Kidney capillary endothelial cell (primary cell): ENCODE data around the gene KRT31.
A peak's percentile ranks its signal among the peaks of the same experiment; 100 is the strongest.
"Not testable (repeated sequence)": the region's sequence is repeated elsewhere in the genome, so short reads cannot be mapped to it uniquely, and the experiment has no call there.

Experiments used
- DNase-seq: peaks from one replicate; pipeline ENCODE4 v3.0.0-alpha.2; 2018; ENCODE audit warnings: low spot score

The KRT31 gene

DNA sequence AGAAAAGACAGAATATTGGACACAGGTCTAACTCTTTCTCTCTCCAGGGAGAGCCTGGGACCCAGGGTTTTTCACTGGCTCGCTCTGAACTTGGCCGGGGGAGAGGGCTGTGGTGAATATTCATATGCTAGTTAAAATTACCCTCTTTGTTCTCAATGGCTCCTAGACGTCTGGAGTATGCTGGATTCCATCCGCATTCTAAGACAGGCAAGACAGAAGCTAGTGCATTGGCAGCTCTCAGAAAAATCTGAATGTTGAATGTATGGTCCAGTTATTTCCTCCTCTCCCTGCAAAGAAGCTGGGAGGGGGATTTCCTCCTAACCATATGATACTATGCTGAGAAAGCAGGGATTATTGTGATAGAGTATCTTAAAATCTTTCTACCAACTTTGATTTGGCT lies 9.7 kb downstream of the KRT31 start:
- DNase-seq = no peak

DNA sequence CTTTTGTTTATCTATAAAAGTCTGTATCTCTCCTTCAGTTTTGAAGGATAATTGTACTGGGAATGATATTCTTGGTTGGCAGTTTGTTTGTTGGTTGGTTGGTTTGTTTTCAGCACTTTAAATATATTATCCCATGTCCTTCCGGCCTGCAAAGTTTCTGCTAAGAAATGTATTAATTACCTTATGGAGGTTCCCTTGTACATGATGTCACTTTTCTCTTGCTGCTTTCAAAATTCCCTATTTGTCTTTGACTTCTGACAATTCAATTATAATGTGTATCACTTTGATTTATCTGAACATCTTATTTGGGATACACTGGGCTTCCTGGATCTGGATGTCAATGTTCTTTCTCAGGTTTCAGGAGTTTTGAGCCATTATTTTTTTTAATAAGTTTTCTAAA lies 11.2 kb downstream of the KRT31 start:
- DNase-seq = no peak

DNA sequence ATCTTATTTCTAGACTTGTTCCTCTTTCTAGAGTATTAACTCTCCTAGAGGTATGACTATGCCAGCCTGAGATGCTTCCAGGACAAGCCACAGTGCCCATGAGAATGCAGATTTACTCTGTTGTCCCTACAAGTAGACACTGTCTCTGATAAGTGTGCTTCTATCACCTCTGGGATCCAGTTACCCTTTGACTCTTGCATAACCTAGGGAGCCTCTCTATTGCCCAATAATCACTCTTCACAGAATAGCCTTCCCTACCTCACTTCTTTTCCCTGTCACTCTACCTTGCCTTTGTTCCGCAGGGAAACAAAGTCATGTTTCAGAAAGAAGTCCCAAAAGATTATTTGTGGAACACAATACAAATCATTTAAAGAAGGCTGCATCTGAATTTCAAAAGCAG lies 13.7 kb downstream of the KRT31 start:
- DNase-seq = no peak

DNA sequence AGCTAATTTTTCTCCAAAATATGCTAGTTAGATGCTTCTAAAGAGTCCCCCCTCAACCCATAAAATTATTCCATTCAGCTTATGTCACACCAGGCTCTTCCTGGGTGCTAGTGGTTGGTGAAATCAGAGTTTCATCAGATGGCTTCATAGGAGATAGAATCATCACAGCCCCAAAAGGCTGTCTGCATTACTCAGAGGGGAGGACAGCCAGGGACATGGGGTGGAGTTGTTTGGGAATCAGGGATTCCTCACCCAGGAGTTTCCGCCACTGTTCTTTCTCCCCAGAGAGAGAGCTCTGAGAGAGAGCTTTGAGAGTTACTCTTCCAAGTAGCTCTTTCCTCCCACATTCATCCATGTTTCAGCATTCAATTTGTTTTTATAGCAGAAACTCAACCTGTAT lies 15.0 kb downstream of the KRT31 start:
- DNase-seq = no peak

DNA sequence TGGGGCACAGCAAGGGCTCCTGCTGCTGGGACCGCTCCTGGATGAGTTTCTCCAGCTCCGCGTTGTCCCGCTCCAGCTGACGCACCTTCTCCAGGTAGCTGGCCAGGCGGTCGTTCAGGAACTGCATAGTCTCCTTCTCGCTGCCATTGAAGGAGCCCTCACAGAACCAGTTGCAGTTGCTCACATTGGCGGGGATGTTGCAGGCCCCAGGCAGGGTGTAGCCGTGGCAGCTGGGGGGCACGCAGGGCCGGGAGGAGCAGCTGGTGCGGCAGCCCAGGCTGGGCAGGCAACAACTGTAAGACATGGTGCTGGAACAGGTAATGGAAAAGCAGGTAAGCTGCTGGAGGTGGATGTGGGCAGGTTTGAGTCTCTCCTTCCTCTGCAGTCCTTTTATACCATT lies 15.5 kb downstream of the KRT31 start, which contains the start of gene KRT34:
Gene KRT34 (minus strand): TSS at position 364 of the 400 bp plus-strand sequence. CDS start 60 bp downstream, at position 304.
- DNase-seq = not testable (repeated sequence)

DNA sequence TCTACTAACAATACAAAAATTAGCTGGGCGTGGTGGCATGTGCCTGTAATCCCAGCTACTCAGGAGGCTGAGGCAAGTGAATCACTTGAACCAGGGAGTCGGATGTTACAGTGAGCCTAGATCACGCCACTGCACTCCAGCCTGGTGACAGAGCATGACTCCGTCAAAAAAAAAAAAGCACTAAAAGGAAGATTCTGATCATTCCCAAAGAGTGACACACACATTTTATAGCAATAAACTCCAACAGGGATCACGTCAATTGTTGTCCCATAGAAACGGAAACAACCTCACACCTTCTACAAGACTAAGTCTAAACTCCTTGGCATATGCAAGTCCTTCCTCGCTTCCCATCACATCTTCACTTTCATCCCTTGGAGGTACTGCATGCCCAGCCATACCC lies 17.3 kb downstream of the KRT31 start:
- not testable (repeated sequence) for DNase-seq

DNA sequence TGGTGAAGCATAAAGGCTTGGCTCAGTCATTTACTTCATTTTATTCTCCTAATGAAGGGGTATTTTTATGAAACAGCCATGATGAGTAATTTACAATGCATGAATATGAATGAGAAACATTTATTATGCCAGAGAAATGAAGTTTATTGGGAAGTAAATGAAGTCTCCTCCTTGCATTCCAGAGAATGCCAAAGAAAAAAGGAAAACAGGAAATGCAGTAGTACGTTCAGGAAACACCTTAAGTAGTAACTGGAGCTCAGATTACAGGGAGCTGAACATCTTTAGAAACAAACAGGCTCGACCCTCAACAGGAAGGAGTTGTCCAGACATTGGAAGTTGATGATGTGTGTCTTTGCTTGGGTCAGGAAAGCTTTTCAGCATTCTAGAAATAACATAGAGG lies 19.9 kb downstream of the KRT31 start:
- peak; percentile 47 for DNase-seq

DNA sequence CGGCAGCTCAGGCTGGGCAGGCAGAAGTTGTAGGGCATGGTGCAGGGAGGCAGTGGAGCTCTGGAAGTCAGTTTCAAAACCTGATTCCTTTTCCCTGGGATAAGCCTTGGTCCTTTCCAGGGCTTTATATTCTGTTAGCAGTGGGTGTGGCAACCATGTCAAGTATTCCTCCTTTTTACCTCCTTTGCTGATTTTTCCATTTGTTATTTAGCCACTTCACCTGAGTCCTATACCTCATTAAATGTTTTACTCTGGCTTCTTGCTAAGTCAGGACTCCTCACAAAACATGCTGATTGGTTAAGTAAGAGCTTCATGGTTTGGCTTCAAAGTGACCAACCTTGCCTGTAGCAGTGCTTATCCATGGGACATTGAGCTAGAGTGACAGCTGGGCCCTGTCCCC lies 27.7 kb downstream of the KRT31 start, which contains the start of gene KRT33B:
Gene KRT33B (minus strand): TSS at position 101 of the 400 bp plus-strand sequence. CDS start 63 bp downstream, at position 38.
- no peak for DNase-seq

DNA sequence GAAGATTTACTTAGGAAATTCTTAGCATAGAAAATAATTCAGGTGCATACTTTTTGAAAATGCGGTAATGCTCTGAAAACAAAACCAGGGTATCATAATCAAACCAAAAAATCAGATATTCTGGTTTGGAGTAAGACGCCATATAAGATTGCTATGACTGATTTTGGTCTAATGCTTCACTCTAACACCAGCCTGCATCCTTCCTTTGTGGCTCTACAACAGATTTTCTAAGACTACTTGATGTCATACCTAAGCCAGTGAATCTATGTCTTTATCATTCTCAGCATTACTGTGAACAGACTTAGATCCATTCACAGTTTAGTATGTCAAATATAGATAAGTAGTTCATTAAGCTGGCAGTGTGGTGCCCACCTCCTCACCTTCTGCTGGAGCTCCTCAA lies 28.4 kb downstream of the KRT31 start:
- DNase-seq = no peak

DNA sequence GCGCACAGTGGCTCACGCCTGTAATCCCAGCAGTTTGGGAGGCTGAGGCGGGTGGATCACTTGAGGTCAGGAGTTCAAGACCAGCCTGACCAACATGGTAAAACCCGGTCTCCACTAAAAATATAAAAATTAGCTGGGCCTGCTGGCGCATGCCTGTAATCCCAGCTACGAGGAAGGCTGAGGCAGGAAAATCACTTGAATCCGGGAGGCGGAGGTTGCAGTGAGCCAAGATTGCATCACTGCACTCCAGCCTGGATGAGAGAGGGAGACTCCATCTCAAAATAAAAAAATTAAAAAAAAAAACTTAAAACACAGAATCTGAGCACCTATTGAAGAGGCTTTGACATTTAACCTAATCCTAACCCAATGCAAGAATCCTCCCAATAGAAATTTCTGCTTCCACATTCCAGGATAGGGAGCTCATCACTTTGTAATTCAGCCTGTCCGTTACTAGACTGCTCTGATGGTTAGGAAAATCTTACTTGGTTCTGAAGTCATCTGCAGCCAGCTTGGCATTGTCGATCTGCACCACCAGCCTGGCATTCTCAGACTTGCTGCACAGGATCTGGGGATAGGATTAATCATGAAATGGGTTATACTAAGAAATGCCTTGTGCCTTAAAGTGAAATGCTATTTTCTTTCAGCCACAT lies 29.9 kb downstream of the KRT31 start:
- no peak for DNase-seq

DNA sequence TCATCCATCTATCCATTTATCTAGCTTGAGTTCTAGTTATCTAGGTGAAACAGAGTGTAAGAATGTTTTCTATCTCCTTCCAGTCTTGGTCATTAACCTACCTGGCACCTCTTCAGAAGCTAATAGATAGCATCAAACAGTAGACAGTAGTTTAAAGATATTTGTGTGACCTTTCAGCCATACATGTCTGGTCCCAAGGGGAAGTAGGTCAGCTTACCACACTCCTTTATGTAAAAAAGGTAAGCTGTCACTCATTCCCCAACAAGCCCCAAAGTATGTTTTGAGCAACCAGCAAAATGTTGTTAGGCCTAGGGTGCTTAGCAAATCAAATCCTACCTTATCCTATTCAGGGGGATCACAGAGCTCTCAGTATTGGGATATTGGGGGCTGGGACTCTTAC lies 31.3 kb downstream of the KRT31 start:
- DNase-seq = no peak

DNA sequence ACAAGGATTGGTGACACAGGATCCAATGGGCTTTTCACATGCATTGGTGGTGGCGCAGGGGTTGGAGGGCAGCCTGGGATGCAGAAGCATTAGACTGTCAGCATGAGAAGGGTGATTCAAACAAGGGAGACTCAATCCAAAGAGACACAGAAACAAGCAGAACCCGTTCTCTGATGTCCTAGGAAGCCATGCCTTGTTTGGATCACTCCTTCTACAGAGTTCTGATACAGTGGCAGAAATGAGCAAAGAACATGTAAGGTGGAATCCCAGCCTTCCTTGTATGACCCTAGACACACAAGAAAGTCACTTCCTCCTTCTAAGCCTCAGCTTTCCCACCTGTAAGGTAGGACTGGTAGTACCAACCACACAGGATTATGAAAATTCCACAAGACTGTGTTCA lies 33.5 kb downstream of the KRT31 start:
- no peak for DNase-seq

DNA sequence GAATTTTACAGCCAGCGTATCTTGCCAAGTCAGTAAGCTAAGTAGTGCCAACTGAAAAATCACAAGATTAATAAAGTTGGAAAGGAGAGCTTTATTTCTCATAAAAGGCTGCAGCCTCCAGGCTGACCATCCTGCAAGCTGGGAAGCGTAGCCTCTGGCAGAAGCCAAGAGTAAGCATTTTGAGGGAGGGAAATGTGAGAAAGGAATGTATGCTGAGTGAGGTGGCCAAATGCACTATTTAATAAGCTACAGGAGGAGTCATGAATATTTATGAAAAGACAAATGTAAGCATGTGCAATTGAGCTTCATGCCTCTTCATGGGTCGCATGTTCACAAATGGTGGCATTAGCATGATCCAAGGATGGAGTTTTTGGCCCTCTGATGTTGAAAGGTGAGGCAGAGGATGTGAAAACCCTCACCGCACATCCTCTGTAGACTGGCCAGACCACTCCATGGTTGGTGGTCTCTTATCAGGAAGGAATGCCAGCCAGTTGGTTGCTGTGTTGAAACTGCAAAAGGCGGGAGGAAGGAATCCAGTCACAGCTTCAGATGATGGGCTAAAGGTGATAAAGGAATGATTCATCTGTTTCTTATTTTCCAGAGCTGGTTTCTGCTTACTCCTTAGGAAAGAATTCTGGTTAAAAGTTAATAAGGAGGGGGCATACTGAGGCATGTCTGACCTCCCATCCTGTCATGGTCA lies 37.0 kb downstream of the KRT31 start:
- no peak for DNase-seq

DNA sequence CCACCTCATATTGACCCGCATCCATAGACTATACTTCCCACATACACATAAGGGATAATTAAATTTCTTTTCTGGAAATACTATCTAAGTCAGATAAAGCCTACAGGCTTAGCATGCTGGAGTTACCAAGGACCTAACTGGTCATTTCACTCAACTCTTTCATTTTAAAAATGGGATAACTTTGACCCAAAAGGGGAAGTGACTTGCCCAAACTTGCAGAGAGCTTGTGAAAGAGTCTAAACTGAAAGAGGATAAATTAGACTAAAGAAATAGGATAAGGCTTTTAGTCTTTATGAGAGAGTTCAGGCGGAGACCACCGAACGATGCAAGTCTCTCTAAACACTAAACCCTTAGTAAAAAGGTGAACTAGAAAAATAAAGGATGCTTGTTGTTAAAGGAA lies 42.9 kb downstream of the KRT31 start:
- DNase-seq = no peak

DNA sequence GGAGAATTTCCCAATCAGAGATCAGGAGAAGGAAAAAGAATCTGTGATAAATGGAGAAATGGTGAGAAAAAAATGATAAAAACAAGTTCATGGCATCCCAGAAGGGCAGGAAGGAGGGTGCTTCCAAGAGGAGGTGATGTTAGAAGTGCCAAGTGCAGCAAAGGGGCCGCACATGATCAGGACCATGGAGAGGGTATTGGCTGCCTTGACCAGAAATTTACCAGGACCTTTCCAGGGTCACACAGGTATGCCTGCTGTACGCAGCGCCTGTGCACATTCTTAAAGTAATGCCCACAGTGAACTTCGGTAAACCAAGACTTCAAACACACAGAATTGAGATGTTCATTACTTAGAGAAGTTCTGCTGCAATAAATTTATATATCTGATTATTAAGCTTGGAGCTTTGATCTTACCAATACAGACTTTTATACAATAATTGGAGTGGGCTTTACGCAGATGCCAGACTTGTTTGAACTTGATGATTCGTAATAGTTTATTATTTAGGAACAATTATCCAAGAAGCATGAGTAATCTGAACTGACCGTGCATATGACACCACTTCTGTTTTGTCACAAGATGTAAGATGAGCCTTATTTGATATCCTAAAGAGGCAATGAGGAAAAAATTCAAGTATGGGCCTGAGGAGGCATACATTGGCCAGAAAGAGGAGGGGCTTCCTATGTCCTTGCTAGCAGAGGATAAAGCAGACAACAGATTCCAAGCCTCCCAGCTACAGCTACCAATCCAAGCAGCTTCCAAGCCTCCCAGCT lies 44.6 kb downstream of the KRT31 start:
- DNase-seq = no peak

DNA sequence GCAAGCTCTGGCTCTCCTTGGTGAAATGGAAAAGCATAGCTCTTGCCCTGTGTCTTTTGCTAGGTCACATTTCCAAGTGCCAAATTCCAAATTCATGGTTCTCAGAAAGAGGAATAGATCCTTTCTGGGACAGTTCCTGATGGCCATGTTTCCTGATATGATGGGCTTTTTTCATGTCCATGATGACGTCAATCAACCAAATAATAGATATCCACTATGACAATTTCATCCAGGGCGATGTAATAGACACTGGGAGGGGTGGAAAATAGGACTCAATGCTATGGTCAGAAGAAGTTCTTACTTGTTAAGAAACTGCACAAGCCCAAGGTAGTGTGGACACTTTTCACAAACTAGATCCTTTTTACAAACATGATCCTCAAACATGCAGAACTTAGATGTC lies 46.2 kb downstream of the KRT31 start:
- DNase-seq = no peak

DNA sequence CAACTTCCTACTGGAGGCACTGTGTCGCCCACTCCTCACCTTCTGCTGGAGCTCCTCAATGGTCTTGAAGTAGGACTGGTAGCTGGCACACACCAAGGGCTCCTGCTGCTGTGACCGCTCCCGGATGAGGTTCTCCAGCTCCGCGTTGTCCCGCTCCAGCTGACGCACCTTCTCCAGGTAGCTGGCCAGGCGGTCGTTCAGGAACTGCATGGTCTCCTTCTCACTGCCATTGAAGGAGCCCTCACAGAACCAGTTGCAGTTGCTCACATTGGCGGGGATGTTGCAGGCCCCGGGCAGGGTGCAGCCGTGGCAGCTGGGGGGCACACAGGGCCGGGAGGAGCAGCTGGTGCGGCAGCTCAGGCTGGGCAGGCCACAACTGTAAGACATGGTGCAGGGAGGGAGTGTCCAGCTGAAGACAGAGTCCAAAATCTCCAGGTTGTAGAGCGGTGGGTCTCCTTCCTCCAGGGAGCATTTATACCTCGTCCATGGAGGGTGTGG lies 47.0 kb downstream of the KRT31 start, which contains the start of gene KRT33A:
Gene KRT33A (minus strand): TSS at position 448 of the 498 bp plus-strand sequence. CDS start 61 bp downstream, at position 387.
- DNase-seq = not testable (repeated sequence)

DNA sequence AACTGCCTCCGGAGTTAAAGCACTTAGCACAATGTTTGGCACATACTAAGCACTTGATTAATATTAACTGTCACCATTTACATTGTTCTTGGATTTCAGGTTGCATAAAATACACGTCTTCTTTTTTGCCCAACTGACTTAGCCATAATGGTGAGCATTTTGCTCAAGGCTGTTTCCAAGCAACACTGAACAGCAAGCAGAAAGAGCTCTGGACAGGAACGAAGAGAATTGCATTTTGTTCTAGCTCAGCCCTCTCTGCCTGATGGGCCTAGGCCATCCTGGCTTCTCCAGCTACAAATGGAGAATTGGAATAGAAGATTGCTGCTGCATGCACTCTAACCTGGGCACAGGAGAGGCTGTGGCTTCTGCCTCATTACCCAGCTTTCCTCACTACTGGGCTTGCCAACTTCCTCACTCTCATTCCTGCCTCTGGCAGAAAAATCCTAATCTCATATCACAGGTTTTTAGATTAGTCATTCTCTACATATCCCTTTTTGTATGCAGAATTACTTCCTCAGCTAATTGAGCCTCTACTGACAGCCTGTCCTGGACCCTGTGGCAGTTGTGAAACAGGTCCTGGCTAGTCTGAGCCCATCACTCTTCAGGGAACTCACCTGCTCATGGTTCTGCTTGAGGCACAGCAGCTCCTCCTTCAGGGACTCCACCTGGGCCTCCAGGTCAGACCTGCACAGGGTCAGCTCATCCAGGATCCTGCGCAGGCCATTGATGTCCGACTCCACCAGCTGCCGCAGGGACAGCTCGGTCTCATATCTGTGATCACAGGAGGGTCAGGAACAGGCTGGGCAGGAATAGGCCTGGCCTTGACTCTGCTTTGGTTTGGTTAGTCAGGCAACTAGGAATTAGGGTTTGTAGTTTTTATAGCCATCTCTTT lies 49.3 kb downstream of the KRT31 start:
- DNase-seq = no peak

DNA sequence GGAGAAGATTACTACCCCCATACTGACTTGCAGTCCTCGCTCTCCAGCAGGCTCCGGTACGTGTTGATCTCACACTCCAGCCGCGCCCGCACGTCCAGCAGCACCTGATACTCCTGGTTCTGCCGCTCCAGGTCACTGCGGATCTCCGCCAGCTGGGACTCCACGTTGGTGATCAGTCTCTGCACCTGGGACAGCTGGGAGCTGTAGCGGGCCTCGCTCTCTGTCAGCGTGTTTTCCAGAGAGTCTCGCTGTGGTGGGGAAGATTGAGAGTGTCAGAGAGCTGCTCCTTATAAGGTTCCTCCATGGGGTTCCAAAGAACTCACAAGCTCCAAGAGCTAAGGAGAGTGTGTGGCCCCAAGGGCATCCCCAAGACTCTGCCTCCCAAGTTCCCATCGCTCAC lies 51.0 kb downstream of the KRT31 start:
- DNase-seq = not testable (repeated sequence)

DNA sequence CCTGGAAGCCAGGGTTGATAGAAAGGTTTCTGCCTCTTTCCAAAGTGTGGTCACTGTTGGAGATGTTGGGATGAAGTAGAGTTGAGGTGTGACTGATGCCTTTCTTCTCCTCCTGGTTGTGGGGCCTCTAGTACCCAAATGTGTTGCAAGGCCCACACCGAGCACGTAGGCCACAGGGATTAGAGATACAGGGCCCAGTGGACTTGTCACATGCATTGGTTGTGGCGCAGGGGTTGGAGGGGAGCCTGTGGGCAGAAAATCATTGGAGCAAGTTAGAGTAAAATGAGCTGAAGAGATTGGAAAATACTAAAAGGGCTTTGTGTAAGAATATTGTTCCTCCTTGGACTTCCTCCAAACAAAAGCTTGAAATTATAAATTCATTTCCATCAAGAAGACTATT lies 51.4 kb downstream of the KRT31 start:
- DNase-seq = no peak
